GM12801 (cell line): ENCODE measurements around the gene YPEL1.

Experiments used
- TF ChIP-seq, protein P1 (sequence below): IDR thresholded peaks from one replicate; pipeline ENCODE4 v1.5.1; 2011; ENCODE audit warnings: control low read depth; ENCODE audit not compliant: insufficient read length; ENCODE audit errors: extremely low read depth

The YPEL1 gene

DNA sequence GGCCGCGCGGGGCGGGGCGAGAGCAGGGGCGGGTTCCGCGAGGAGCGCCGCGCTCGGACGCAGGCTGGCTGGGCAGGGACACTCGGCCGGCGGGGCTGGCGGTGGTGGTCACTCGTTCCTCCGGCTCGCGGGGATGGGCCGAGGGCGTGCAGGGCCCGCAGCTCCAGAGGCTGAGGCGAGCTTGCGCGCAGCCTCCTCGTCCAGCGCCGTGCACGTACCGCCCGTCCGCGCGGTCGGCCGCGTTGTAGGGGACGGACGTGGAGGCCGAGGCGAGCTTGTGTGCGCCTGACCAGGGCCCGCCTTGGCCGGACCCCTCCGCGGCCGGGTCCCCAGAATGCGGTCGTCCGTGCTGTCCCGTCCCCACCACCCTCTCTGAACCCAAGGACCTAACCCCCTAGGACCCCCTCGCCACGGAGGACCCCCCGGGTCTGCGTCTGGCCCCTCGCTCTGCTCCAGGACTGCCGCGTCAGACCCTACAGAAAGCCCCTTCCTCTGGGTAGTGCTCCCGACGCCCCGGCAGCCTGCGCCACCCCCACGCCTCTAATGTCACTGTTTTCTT lies 569 bp upstream of the YPEL1 start:
- TF ChIP-seq, protein P1, sequence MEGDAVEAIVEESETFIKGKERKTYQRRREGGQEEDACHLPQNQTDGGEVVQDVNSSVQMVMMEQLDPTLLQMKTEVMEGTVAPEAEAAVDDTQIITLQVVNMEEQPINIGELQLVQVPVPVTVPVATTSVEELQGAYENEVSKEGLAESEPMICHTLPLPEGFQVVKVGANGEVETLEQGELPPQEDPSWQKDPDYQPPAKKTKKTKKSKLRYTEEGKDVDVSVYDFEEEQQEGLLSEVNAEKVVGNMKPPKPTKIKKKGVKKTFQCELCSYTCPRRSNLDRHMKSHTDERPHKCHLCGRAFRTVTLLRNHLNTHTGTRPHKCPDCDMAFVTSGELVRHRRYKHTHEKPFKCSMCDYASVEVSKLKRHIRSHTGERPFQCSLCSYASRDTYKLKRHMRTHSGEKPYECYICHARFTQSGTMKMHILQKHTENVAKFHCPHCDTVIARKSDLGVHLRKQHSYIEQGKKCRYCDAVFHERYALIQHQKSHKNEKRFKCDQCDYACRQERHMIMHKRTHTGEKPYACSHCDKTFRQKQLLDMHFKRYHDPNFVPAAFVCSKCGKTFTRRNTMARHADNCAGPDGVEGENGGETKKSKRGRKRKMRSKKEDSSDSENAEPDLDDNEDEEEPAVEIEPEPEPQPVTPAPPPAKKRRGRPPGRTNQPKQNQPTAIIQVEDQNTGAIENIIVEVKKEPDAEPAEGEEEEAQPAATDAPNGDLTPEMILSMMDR, result no peak

- TF ChIP-seq, protein P1, result no peak
These were observed 924 bp downstream of the YPEL1 start for GRCh38 chr22:21734540-21735199.

DNA sequence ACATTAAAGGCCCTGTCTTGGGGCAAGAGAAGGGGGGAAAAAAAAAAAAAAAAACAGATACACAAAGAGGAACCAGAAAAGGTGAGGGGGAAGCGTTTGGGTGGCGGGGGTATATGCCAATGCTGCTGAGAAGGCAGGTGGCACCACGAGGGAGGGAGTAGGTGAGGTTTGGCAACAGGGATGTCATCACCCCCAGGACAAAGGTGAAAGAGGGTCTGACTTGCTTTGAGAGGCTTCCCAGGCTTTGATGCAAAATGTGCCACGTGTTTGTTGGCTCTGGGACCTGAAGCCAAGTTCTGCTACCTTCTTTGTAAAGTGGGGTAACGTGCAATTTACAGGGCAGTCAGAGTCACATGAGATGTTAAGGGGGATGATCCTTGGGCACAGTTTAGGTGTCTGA lies 4.1 kb downstream of the YPEL1 start:
- TF ChIP-seq, protein P1, result no peak

DNA sequence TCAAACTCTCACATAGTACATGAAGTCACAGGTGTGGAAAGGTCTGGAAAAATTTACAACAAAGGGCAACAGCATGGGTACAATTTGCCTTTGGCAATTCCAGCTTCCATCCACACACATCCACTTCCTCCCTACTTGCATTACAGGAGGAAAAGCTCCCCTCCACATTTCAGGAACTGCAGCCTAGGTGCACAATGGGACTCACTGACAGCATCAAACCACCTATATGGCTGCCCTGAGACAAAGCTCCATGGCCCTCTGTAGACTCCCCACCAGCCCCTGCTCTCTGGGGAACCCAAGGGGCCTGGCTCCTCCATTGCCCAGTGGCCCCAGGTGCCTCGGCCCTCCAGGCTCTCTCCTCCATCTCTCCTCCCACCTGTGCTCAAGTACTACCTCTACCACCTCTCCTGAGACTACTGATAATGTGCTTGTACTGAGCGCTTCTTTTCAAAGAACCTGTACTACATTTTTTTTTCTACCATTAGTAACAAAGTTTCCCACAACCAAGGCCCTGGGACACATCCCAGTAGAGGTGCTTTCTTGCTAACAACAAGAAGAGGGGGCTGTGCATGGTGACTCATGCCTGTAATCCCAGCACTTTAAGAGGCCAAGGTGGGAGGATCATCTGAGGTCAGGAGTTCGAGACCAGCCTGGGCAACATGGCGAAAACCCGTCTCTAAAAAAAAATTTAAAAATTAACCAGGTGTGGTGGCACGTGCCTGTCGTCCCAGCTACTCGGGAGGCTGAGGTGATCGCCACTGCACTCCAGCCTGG lies 4.9 kb downstream of the YPEL1 start:
- TF ChIP-seq, protein P1, result no peak

DNA sequence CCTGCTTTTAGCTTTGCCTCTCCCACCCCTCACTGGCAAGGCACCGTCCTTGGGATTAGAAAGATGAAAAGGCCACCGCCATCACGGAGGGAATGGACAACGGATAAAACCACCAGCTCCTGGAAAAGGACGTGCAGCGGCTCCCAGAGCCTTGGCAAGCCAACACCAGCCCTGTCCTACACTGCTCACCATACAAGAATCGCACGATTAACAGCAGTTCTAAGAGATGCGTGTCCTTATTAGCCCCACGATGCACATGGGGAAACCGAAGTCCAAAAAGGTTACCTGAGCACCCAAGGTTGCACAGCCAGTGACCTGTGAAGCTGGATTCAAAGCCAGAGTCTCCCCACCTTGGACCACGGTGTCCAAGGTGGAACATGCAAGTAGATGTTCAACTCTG lies 7.3 kb downstream of the YPEL1 start:
- TF ChIP-seq, protein P1, result no peak

GRCh38 chr22:21727768-21728167 lies 7.8 kb downstream of the YPEL1 start:
- TF ChIP-seq, protein P1, result no peak

- TF ChIP-seq, protein P1, result no peak
These were observed 8.4 kb downstream of the YPEL1 start for GRCh38 chr22:21727159-21727558.
